ENCODE measurements around the gene ACAA1. TPM values are rescaled to one million over a fixed set of nuclear protein-coding genes. Genes with fewer than 3 reads are reported as not detected.
"Not testable (repeated sequence)": the region's sequence is repeated elsewhere in the genome, so short reads cannot be mapped to it uniquely, and the experiment has no call there.

Gene ACAA1, protein sequence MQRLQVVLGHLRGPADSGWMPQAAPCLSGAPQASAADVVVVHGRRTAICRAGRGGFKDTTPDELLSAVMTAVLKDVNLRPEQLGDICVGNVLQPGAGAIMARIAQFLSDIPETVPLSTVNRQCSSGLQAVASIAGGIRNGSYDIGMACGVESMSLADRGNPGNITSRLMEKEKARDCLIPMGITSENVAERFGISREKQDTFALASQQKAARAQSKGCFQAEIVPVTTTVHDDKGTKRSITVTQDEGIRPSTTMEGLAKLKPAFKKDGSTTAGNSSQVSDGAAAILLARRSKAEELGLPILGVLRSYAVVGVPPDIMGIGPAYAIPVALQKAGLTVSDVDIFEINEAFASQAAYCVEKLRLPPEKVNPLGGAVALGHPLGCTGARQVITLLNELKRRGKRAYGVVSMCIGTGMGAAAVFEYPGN
- total RNA-seq (2014; rRNA removed; shearing (Covaris generic)) = 8.0 and 13.5 TPM in 2 replicates
- 16.6 and 20.6 TPM in 2 replicates for polyA plus RNA-seq (2014; cell fraction: nucleus; rRNA removed)

DNA sequence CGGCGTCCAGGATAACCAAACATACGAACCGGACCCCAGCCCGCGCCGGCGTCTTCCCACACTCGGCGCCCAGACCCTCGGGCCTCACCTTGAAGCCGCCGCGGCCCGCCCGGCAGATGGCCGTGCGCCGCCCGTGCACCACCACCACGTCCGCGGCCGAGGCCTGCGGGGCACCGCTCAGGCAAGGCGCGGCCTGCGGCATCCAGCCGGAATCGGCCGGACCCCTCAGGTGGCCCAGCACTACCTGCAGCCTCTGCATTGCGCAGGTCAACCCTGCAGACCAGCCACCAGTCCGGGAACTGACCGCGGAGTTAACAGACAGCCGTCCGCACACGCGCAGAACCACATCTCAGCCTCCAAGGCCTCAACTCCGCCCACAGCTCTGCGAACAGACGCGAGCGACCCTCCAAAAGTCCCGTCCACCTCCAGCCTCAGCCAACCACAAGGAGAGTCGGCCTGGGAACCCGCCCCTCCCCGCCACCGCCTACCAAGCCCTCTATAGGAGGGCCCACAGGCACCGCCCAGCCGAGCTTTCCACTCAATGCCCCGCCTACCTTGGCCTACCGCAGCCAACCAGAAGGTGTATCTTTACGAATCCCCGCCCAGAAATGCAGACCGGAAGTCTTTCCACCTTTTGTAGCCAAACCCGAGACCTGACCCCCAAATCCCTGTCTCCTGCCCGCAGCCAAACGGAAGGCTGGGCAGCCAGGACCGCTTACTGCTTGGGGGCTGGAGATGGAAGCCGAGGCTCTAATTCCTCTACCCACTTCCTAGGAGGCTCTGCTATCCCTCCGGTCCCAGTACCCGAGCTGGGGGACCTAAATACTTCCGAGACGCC, at the start of gene ACAA1:
Gene ACAA1 (minus strand): TSS at position 351 of the 838 bp plus-strand sequence. CDS start 92 bp downstream, at position 259.
- DNase-seq (ENCODE audit: extremely low read depth, low read depth) = peak; percentile 96

DNA sequence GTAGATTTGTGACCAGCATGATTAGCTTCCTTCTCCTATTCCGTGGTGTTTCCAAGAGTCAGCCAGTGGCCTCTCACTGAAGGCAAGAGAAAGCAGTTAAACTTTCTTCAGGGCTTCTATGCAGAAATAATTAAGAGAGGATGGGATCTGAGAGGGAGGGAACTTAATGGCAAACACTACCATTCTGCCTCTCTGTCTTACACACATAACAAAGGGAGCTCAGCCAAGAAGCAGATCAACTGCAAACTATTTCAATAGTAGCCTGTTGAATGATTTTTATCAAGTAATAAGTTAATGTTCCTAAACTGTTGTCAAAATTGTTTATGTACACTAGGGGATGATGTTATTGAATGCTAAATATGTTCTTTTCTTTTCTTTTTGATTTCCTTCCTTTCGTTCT, 40.3 kb upstream of the ACAA1 start:
- DNase-seq (ENCODE audit: extremely low read depth, low read depth) = no peak

DNA sequence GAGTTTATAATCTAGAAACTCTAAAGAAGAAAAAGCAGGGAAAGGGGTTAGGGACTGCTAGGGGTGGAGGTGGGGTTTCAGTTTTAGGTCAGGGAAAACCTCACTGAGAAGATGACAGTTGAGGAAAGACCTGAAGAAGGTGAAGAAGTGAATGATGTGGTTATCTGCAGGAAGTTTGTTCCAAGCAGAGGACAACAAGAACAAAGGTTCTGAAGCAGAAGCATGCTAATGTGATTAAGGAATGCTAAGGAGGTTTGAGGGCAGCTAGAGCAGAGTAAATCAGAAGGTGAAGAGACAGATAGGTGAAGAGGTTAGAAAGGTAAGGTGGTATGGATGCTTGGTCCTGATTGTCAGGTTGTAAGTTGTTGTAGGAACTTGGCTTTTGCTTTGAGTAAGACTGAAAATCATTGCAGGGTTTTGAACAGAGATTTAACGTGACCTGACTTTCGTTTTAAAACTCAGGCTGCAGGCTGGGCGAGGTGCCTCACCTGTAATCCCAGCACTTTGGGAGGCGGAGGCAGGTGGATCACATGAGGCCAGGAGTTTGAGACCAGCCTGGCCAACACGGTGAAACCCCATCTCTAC, 37.0 kb upstream of the ACAA1 start:
- no peak for DNase-seq (ENCODE audit: extremely low read depth, low read depth)

DNA sequence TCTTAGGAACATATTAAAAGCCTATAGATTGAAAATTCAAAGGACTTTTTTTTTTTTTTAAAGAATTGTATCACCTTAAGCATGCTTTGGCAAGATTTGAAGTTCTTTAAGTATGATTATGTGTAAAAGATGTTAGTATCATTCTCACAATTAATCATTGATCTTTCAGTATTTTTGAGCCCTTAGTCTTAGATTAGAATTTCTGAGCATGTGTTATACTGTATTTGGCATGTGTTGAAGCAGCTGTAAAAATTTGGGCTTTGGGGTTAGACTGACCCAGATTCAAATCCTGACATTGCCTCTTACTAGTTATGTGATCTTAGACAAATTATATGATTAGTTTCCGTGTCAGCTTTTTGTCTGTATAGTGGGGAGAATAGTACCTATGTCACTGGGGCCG, 34.7 kb upstream of the ACAA1 start:
- no peak for DNase-seq (ENCODE audit: extremely low read depth, low read depth)

DNA sequence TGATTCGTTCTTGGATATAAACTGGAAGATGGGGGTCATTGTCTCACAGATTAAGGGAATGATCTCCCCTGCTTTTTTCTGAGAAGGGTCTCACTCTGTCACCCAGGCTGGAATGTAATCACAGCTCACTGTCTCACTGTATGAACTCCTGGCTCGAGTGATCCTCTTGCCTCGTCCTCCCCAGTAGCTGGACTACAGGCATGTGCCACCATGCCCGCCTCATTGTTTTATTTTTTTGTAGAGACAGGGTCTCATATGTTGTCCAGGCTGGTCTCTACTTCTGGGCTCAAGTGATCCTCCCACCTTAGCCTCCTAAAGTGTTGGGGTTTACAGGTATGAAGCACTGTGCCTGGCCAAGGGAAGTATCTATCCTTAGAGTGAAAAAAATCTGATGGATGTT, 33.8 kb upstream of the ACAA1 start:
- DNase-seq (ENCODE audit: extremely low read depth, low read depth) = no peak

DNA sequence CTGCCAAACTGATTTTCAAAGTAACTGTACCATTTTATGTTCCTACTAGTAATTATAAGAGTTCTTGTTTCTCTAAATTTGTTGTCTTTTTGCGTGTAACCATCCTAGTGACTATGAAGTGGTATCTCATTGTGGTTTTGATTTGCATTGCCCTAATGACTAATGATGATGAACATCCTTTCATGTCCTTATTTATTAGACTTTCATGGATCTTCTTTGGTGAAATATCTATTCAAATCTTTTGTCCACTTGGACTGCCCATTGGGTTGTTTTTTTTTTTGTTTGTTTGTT, 32.0 kb upstream of the ACAA1 start:
- no peak for DNase-seq (ENCODE audit: extremely low read depth, low read depth)

DNA sequence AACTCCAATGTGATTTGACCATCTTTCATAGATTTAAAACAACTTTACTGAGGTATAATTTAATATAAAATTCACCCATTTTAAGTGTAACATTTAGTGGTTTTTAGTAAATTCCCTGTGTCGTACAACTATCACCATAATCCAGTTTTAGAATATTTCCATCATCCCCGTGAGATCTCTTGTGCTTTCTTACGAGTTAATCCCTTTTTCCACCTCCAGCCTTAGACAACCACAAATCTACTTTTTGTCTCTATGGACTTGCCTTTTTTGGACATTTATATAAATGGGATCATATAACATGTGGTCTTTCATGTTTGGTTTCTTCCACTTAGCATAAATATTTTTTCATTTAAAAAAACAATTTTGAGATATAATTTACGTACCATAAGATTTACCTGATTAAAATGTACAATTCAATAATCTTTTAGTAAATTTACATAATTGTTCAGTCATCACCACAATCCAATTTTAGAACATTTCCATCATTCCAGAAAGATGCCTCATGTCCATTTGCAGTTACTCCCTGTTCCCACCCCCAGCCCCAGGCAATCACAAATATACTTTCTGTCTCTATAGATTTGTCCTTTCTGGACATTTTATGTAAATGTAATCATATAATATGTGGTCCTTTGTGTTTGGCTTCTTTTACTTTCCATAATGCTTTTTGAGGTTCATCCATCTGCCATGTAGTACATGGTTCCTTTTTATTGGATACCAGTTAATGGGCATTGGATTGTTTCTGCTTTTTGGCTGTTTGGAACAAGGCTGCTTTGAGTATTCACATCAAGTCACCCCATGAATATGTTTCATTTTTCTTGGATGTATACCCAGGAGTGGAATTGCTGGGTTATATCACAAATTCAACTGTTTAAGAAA, 31.5 kb upstream of the ACAA1 start:
- DNase-seq (ENCODE audit: extremely low read depth, low read depth) = no peak

DNA sequence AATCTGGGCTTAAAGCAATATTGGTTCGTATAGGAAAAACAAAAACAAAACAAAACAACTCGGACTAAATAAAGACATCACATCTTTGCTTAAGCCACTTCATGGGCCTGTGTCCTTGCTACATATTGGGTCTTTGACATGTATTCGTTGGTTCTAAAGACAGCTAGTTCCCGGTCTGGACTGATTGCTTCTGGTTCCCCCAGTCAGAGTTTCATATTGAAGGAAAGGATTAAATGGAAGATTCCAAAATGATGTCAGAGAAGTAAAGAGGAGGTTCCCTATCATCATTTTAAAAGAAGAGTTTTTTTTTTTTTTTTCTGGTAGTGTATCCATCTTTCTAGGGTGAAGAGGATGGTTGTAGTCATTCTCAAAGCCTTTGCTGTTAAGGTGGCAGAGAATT, 30.7 kb upstream of the ACAA1 start:
- DNase-seq (ENCODE audit: extremely low read depth, low read depth) = no peak

DNA sequence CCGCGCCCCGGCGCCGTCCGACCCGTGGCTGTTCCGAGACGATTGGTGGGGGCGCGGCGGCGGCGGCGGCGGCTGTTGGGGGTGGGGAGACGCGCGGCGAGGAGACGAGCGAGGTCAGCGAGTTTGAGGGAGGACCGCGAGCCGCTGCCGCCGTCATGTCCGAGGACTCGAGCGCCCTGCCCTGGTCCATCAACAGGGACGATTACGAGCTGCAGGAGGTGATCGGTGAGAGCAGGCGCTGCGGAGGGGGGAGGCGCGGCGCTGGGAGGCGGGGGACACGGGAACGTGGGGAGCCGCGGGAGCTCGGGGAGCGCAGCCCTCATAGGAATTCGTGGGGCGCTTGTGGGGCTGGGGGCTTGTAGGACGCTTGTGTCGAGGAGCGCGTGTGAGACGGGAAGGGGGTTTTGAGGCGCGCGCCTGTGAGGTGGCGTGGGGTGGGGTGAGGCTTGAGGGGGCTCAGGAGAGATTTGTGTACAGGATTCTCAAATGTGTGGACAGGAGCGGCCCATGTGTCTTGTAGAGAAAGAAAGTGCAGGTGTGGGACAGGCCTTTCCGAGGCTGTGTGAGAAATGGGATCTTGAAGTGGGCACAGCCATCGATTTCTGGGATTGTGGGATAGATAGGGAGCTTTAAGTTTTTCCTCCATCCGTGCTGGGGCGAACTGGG, 28.9 kb upstream of the ACAA1 start:
- peak; percentile 35 for DNase-seq (ENCODE audit: extremely low read depth, low read depth)

DNA sequence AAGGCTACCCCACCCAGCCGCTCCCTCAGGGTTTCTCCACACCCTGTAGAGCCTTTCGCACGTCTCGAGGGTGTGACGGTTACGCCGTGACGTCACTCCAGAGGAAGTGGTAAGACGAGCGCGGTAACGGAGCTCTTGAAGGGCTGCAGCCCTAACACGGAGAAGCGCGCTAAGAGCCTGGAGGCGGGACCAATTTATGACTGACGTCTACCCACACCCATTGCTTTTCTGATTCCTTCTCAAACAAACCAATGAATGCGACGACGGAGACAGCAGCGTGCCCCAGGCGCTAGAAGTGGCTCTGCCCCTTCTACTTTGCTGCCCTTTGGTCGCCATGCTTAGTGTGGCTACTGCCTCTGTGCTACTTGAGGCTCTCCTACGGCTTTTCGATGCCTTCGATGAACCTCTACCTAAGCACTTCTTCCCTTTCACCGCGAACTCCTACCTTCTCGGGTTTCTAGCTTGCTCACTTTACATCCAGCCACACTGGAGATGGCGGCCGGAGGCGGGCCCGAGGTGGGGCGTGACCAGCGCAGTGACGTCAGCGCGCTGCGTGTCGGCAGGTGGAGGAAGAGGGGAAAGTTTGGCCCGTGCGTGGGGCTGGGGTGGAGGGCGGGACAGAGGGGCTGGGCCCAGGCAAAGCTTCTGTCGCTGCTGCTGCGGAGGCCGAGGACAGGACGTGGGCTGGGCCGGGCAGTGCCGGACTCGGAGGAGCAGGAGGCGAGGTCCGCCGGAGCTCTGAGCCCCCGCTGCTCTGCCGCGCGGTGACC, 28.2 kb upstream of the ACAA1 start, which contains the start of gene OXSR1:
Gene OXSR1 (plus strand): TSS at position 586 of the 770 bp plus-strand sequence. CDS start 340 bp downstream, outside the sequence.
- peak; percentile 99 for DNase-seq (ENCODE audit: extremely low read depth, low read depth)

DNA sequence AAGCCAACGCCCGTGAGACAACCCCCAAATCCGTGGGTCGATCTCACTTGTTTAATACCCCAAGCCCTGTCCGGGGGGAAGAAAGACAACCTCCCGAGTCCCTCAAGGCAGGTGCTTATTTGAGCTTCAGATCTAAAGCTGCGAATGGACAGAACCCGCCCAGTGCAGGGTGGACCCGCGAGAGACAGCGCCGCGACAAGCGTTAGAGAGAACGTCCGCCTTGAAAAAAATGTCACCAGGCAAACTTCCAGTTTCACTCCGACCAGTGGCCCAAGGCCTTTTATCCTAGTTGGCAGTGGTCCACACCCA, 27.7 kb upstream of the ACAA1 start:
- DNase-seq (ENCODE audit: extremely low read depth, low read depth) = no peak

DNA sequence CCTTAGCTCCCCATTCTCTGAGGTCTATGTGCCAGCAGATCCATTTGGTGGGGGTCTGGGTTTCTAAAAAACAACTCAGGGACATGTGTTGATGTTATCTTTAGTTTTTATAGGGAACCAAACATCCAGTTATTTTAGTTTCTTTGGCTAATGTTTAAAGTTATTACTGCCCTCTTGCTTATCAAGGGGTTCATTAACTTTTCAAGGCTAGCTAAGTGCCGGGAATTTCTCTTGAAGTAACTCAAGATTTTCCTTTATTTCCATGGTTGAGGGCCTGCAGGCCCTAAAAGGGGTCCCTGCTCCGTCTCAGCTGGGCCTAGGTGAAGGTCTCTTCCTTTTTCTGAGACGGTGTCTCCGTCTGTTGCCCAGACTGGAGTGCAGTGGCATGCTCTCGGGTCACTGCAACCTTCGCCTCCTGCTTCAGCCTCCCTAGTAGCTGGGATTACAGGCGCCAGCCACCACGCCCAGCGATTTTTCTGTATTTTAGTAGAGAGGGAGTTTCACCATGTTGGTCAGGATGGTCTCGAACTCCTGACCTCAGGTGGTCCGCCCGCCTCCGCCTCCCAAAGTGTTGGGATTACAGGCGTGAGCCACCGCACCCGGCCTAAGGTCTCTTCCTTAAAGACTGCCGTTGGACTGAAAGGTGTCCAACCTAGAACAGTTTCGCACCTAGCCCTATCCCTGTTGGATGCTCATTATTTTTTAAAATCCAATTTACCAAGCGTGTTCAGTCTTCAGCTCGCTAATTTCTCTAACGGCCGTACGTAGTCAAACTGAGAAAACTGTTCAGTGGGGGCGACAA, 27.1 kb upstream of the ACAA1 start:
- DNase-seq (ENCODE audit: extremely low read depth, low read depth) = no peak

DNA sequence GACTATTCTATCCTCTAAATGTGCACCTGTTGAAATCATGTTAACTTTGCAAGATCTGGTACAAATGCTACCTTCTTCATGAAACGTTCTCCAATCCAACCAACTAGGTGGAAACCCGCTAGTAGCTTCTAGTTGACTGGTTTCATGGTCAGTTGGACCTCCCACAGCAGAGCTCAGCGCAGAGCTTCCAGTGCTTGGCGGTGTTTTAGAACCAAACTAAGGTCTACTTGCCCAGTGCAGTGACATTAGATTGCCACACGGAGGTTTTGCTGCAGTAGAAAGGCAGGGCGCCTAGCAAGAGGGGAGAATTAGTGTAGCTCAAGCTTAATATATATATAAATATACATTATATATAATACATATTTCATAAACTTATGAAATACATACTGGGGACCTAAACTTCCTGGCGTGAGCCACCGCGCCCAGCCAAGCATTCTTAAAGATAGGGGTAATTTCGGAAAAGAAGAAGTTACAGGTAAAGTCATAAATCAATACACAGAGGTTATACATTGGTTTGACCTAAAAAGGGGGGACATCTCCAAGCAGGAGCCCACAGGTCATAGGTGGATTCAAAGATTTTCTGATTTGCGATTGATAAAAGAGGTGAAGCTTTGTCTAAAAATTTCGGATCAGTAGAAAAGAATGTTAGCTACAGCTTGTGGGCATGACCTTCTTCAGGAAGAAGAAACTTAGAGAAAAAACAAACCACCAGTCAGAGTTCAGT, 26.4 kb upstream of the ACAA1 start:
- no peak for DNase-seq (ENCODE audit: extremely low read depth, low read depth)

DNA sequence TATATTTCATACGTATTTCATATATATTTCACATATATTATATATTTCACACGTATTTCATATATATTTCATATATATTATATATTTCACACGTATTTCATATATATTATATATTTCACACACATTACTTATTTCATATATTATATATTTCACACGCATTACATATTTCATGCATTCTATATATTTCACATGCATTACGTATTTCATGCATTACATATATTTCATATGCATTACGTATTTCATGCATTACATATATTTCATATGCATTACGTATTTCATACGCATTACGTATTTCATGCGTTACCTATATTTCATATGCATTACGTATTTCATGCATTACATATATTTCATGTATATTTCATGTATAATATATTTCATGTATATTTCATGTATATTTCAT, 23.8 kb upstream of the ACAA1 start:
- DNase-seq (ENCODE audit: extremely low read depth, low read depth) = not testable (repeated sequence)

DNA sequence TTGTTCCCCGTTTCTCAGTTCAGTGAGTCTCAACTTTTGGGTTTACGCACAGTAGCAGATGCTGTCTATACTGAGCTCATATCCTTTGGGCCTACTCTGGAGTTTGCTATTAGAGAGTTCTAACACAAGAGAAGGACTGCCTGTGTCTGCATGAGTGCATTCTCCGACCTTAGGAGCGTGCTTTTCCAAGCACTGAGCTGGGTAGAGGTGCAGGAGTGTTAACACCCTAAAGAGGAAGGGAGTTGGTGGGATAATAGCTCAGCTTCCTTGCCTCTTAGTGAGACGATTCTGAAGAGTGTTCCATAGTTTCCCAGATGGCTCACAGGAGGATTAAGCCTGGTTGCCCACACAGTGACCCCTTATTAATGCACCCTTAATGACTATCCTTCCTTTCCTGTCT, 21.5 kb upstream of the ACAA1 start:
- DNase-seq (ENCODE audit: extremely low read depth, low read depth) = no peak

DNA sequence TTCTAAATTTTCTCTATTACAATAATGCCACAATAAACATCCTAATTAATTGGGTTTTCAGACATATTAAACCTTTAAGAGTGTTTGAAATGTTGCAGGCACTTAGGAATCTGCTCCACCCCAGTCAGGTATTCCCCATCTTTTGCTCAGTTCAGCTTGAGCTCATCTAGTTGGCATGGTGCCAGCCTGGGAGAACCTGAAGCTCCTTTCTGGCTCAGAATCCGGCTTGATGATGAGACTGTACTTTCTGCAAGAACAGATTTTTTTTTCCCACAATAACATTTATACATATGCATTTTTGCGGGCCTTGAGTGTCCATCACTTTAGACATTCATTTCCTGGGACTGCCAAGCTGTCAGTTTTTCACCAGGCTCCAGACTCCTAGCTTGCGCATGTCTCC, 20.7 kb upstream of the ACAA1 start:
- DNase-seq (ENCODE audit: extremely low read depth, low read depth) = no peak

DNA sequence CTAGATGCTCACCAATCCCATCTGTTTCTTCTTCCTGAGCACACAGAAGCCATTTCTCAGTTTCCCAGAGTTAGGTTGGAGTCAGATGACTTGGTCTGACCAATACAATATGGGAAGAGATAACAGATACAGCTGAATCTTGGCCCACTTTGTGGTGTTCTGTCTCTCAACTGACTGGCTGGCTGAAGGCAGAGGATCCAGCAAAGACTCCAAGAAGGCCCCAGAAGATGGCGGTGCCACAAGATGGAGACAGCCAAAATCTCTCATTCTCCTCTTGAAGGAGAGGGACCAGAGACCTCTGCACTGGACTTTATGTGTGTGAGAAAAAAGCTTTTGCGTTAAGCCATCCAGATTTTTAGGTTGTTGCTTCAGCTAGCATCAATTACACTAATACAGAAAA, 20.2 kb upstream of the ACAA1 start:
- no peak for DNase-seq (ENCODE audit: extremely low read depth, low read depth)

DNA sequence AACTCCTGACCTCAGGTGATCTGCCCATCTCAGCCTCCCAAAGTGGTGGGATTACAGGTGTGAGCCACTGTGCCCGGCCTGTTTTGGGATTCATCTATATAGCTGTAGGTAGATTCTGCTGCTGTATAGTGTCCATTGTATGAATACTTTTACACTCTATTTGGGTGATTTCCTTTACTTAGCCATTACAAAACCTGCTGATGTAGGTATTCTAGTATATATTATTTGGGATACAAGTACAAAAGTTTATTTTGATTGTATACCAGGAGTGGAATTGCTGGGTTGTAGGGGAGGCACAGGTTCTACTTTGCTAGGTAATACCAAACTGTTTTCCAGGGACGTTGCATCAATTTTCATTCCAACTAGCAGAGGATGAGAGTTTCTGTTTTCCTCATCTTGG, 18.9 kb upstream of the ACAA1 start:
- no peak for DNase-seq (ENCODE audit: extremely low read depth, low read depth)

All from NCI-H460 (cell line).